Endothelial cell of umbilical vein (primary cell): ENCODE data around the gene PHOSPHO1. TPM values are rescaled to one million over a fixed set of nuclear protein-coding genes. Genes with fewer than 3 reads are reported as not detected.

Source experiments
- BruUV-seq: library from RNA; stranded (reverse); fragments of 400-500 nt; replicated peaks from 2 replicates; lab custom pipeline; 2021; lab: Mats Ljungman, UMichigan
- CTCF ChIA-PET: fragments of 300-600, 350-600 bp; sonication (Branson Sonifier 250); formaldehyde crosslinking; loops from one replicate; lab custom pipeline; 2021; ENCODE audit warnings: antibody characterized with exemption, inconsistent platforms; lab: Charles Lee
- POLR2A ChIA-PET: fragments of 300-600, 350-600 bp; sonication (Branson Sonifier 250); formaldehyde crosslinking; loops from one replicate; lab custom pipeline; 2021; ENCODE audit warnings: antibody characterized with exemption, inconsistent platforms; lab: Charles Lee
- DNase-seq: peaks from one replicate; pipeline ENCODE4 v3.0.0-alpha.2; 2011; ENCODE audit warnings: low read depth, low spot score
- FAIRE-seq: peaks from 2 replicates; lab custom pipeline; 2011; peaks lifted over from hg19 to GRCh38; lab: Jason Lieb, UNC
- H2AFZ ChIP-seq: 2 replicates; pipeline ENCODE4 v1.6.0; 2012; ENCODE audit warnings: low read depth, low read length, control low read depth, inconsistent platforms
- H3K27ac ChIP-seq: 2 replicates; pipeline ENCODE4 v1.5.1; 2011; ENCODE audit warnings: low read depth, mild to moderate bottlenecking, control low read depth, low read length, moderate library complexity; ENCODE audit not compliant: insufficient read depth
- H3K27me3 ChIP-seq, 2 experiments: 2 replicates each; pipeline versions ENCODE4 v1.6.0 to v1.6.1; 2011; ENCODE audit warnings: low read length in 2 of 2, mixed read lengths in 1 of 2; ENCODE audit not compliant: control insufficient read depth in 2 of 2, insufficient read depth in 2 of 2
- H3K36me3 ChIP-seq, 2 experiments: 2 replicates in 1 of 2; 3 replicates in 1 of 2; pipeline ENCODE4 v1.5.1; 2011; ENCODE audit warnings: low read length in 2 of 2, mild to moderate bottlenecking in 1 of 2, moderate library complexity in 1 of 2; ENCODE audit not compliant: control insufficient read depth in 2 of 2, insufficient read depth in 2 of 2; ENCODE audit errors: extremely low read depth in 1 of 2
- H3K4me1 ChIP-seq: 3 replicates; pipeline ENCODE4 v1.5.1; 2011; ENCODE audit warnings: mild to moderate bottlenecking, low read length; ENCODE audit not compliant: control insufficient read depth, insufficient read depth; ENCODE audit errors: extremely low read depth
- H3K4me2 ChIP-seq: 2 replicates; pipeline ENCODE4 v1.6.1; 2011; ENCODE audit warnings: low read length, control low read depth, mixed read lengths; ENCODE audit not compliant: insufficient read depth
- H3K4me3 ChIP-seq, 3 experiments: fragments of 200-600 bp in 1 of 3; sonication (generic), shearing (Covaris generic) in 1 of 3; replicated peaks in 1 of 3; 2 replicates each; pipeline ENCODE4 v1.5.1; 2011 to 2016; ENCODE audit warnings: control low read depth in 3 of 3, low read length in 3 of 3, mild to moderate bottlenecking in 2 of 3, inconsistent platforms in 1 of 3, low read depth in 1 of 3, moderate library complexity in 1 of 3; ENCODE audit not compliant: insufficient read depth in 1 of 3
- H3K79me2 ChIP-seq: 2 replicates; pipeline ENCODE4 v1.6.0; 2012; ENCODE audit warnings: low read length, inconsistent platforms; ENCODE audit not compliant: control insufficient read depth, insufficient read depth
- H3K9ac ChIP-seq: replicated peaks from 2 replicates; pipeline ENCODE3; 2011; ENCODE audit warnings: low read length, control low read depth; ENCODE audit not compliant: insufficient read depth; ENCODE audit errors: extremely low read depth
- H3K9me1 ChIP-seq: replicated peaks from 3 replicates; pipeline ENCODE4 v1.6.0; 2011; ENCODE audit warnings: mild to moderate bottlenecking, low read length; ENCODE audit not compliant: control insufficient read depth, insufficient read depth; ENCODE audit errors: extremely low read depth
- H3K9me3 ChIP-seq: replicated peaks from 2 replicates; pipeline ENCODE4 v1.5.1; 2012; ENCODE audit warnings: low read length, inconsistent platforms; ENCODE audit not compliant: control insufficient read depth, insufficient read depth
- H4K20me1 ChIP-seq: replicated peaks from 2 replicates; pipeline ENCODE3; 2011; ENCODE audit warnings: mild to moderate bottlenecking, low read length; ENCODE audit not compliant: control insufficient read depth, insufficient read depth; ENCODE audit errors: extremely low read depth
- EZH2 ChIP-seq: IDR thresholded peaks from 2 replicates; pipeline ENCODE4 v1.6.1; 2012; ENCODE audit warnings: borderline replicate concordance, low read depth, mild to moderate bottlenecking, moderate library complexity, low read length, inconsistent platforms; ENCODE audit not compliant: severe bottlenecking
- FOS ChIP-seq: IDR thresholded peaks from 2 replicates; pipeline ENCODE4 v1.6.1; 2011; ENCODE audit warnings: mild to moderate bottlenecking, low read length, moderate library complexity, borderline replicate concordance; ENCODE audit not compliant: insufficient read depth
- GATA2 ChIP-seq: IDR thresholded peaks from 2 replicates; pipeline ENCODE4 v1.7.0; 2011; ENCODE audit warnings: low read depth, mild to moderate bottlenecking, moderate library complexity, mixed read lengths, low read length; ENCODE audit not compliant: insufficient read length, insufficient read depth
- JUN ChIP-seq: IDR thresholded peaks from 2 replicates; pipeline ENCODE4 v1.6.1; 2011; ENCODE audit warnings: borderline replicate concordance, low read depth; ENCODE audit not compliant: insufficient read length, insufficient read depth
- MAX ChIP-seq: IDR thresholded peaks from 2 replicates; pipeline ENCODE4 v1.6.1; 2011; ENCODE audit not compliant: insufficient read depth, insufficient read length
- MYC ChIP-seq: IDR thresholded peaks from one replicate; pipeline ENCODE4 v1.6.1; 2011; ENCODE audit warnings: mild to moderate bottlenecking, low read depth, low read length
- POLR2A ChIP-seq: IDR thresholded peaks from 2 replicates; pipeline ENCODE4 v1.6.1; 2012; ENCODE audit warnings: low read depth, mild to moderate bottlenecking, control low read depth, low read length
- POLR2AphosphoS5 ChIP-seq: IDR thresholded peaks from 2 replicates; pipeline ENCODE4 v1.6.1; 2012; ENCODE audit warnings: low read depth, mild to moderate bottlenecking, control low read depth, low read length, moderate library complexity; ENCODE audit not compliant: insufficient read depth
- dilution Hi-C: fragments of 300-500 bp; cut with MboI; formaldehyde crosslinking; loops from one replicate; pipeline ENCODE4 v1.15.0; 2019; ENCODE audit warnings: low sequenced_read_pairs; ENCODE audit not compliant: extremely low pct_ligation_motif_present
- intact Hi-C: fragments of 100-400 bp; cut with micrococcal nuclease; formaldehyde crosslinking; loops from one replicate; pipeline ENCODE4 v1.10.0; 2022
- polyA plus RNA-seq, 4 experiments: library from polyadenylated mRNA; depleted of rRNA in 3 of 4; stranded (reverse) in 3 of 4; unstranded in 1 of 4; fragments of >200 nt; gene quantifications; 2 replicates each; pipeline versions ENCODE4 v1.2.1 to v1.2.3, GENCODE V29; 2011 to 2012; ENCODE audit warnings: missing spikeins in 1 of 4
- total RNA-seq: library from RNA; stranded (reverse); gene quantifications from 2 replicates; pipeline ENCODE4 v1.2.3, GENCODE V29; 2021
- TF ChIP-seq, protein P1 (sequence below), 2 donors: IDR thresholded peaks; 1 replicate in 1 of 2; 2 replicates in 1 of 2; pipeline ENCODE4 v1.5.1; 2011; ENCODE audit warnings: low read length in 2 of 2, mild to moderate bottlenecking in 2 of 2, moderate library complexity in 2 of 2, control low read depth in 1 of 2, inconsistent platforms in 1 of 2, low read depth in 1 of 2; ENCODE audit not compliant: insufficient read depth in 1 of 2; ENCODE audit errors: extremely low read depth in 1 of 2

The PHOSPHO1 gene
- total and polyA plus RNA-seq, 2 donors (not counting 3 experiments of a cell fraction or from before 2014, with no cell fraction given): 0.23 TPM; not detected in 1

- Histone ChIP-seq H3K27me3 (no peaks in the 10 kb centered on the region), H4K20me1 (no peaks in the 10 kb centered on the region), H3K4me3 (no peak overlapping the region), H3K79me2 (no peaks in the 10 kb centered on the region), H3K27ac (no peak overlapping the region), H3K9ac (no peak overlapping the region), H3K4me1 (peaks cover 2% of the 10 kb centered on the region), H3K4me2 (no peak overlapping the region), H3K36me3 (no peaks in the 10 kb centered on the region), H3K9me1 (no peaks in the 10 kb centered on the region), H2AFZ (no peak overlapping the region), H3K9me3 (no peaks in the 10 kb centered on the region)
- CTCF ChIA-PET: interaction anchor here (1.1 kb wide), 1 partner anchor 74 kb away, joined by 3 read pairs; no protein-coding TSS in a partner anchor
- no peak for FAIRE-seq
- intact Hi-C loops (no loop called here), dilution Hi-C loops (no loop called here)
- DNase-seq: no peak
- BruUV-seq: no TSS peak
- TF ChIP-seq MYC (no peak), POLR2A (no peak), FOS (no peak), EZH2 (no peak), POLR2AphosphoS5 (no peak), GATA2 (no peak), MAX (no peak), JUN (no peak)
- TF ChIP-seq, protein P1, sequence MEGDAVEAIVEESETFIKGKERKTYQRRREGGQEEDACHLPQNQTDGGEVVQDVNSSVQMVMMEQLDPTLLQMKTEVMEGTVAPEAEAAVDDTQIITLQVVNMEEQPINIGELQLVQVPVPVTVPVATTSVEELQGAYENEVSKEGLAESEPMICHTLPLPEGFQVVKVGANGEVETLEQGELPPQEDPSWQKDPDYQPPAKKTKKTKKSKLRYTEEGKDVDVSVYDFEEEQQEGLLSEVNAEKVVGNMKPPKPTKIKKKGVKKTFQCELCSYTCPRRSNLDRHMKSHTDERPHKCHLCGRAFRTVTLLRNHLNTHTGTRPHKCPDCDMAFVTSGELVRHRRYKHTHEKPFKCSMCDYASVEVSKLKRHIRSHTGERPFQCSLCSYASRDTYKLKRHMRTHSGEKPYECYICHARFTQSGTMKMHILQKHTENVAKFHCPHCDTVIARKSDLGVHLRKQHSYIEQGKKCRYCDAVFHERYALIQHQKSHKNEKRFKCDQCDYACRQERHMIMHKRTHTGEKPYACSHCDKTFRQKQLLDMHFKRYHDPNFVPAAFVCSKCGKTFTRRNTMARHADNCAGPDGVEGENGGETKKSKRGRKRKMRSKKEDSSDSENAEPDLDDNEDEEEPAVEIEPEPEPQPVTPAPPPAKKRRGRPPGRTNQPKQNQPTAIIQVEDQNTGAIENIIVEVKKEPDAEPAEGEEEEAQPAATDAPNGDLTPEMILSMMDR (IDR thresholded peaks at IDR 0.05; ENCODE audit: extremely low read depth in 1 of 2, insufficient read depth in 1 of 2, low read depth in 1 of 2, low read length in 2 of 2): no peak
- POLR2A ChIA-PET: no interaction called here
Measured at GRCh38 chr17:49254066-49254465, 23.5 kb upstream of the PHOSPHO1 start.
